ENCODE results near the gene ELMO1. TPM values are rescaled to one million over a fixed set of nuclear protein-coding genes. Genes with fewer than 3 reads are reported as not detected.

ELMO1 gene
- total RNA-seq, 2 donors from 2014 or later = 10.9 to 56.0 TPM

GRCh38 chr7:37234928-37235327 lies 213.7 kb downstream of the ELMO1 start:
- Histone ChIP-seq H3K27me3 (no peaks in the 10 kb centered on the region), H3K9me3 (no peaks in the 10 kb centered on the region), H3K4me1 (no peaks in the 10 kb centered on the region), H3K27ac (no peak overlapping the region), H3K36me3 (replicated peaks in 1 of 2; ENCODE audit: insufficient read depth in 1 of 2, low read depth in 2 of 2) (no peaks in the 10 kb centered on the region), H3K4me3 (no peak overlapping the region)
- no peak for ATAC-seq
- intact Hi-C loops (cut with DNase I) = no loop called here
- WGBS, 2 donors = 4 to 7% methylated on average over 1 of the region's 1 CpG
- peak in 1 of 4 donors; percentile 16 for DNase-seq
- TF ChIP-seq CTCF (IDR thresholded peaks at IDR 0.05) (peak; percentile 34 to 74 (median 64)), POLR2A (IDR thresholded peaks at IDR 0.05) (no peak)

GRCh38 chr7:37234334-37234733 lies 214.3 kb downstream of the ELMO1 start:
- Histone ChIP-seq H3K36me3 (replicated peaks in 1 of 2; ENCODE audit: insufficient read depth in 1 of 2, low read depth in 2 of 2) (no peaks in the 10 kb centered on the region), H3K27me3 (no peaks in the 10 kb centered on the region)

GRCh38 chr7:37231613-37232012 lies 217.1 kb downstream of the ELMO1 start:
- no peaks in the 10 kb centered on the region for H3K36me3 ChIP-seq (replicated peaks in 1 of 2; ENCODE audit: insufficient read depth in 1 of 2, low read depth in 2 of 2)
- no peaks in the 10 kb centered on the region for H3K9me3 ChIP-seq
- H3K4me1 ChIP-seq = no peaks in the 10 kb centered on the region
- H3K4me3 ChIP-seq = no peak overlapping the region
- DNase-seq (no peak), ATAC-seq (no peak)
- intact Hi-C loops (cut with DNase I) = no loop called here
- TF ChIP-seq CTCF (IDR thresholded peaks at IDR 0.05) (no peak), POLR2A (IDR thresholded peaks at IDR 0.05) (no peak)
- no peak overlapping the region for H3K27ac ChIP-seq
- H3K27me3 ChIP-seq = no peaks in the 10 kb centered on the region
- WGBS, 2 donors = 87 to 90% methylated on average over 6 of the region's 6 CpGs

More at GRCh38 chr7:37234334-37234733, 214.3 kb downstream of the ELMO1 start:
- TF ChIP-seq CTCF (IDR thresholded peaks at IDR 0.05) (no peak), POLR2A (IDR thresholded peaks at IDR 0.05) (no peak)
- no peak for ATAC-seq
- WGBS, 2 donors = 28 to 34% methylated on average over 3 of the region's 3 CpGs
- intact Hi-C loops (cut with DNase I) = no loop called here
- Histone ChIP-seq H3K4me1 (no peaks in the 10 kb centered on the region), H3K27ac (no peak overlapping the region), H3K4me3 (no peak overlapping the region), H3K9me3 (no peaks in the 10 kb centered on the region)
- DNase-seq = no peak

GRCh38 chr7:37230221-37230620 lies 218.4 kb downstream of the ELMO1 start:
- WGBS, 2 donors = 42 to 47% methylated on average over 4 of the region's 4 CpGs
- intact Hi-C loops (cut with DNase I) = no loop called here
- TF ChIP-seq POLR2A (IDR thresholded peaks at IDR 0.05) (no peak), CTCF (IDR thresholded peaks at IDR 0.05) (no peak)

GRCh38 chr7:37229381-37229780 lies 219.3 kb downstream of the ELMO1 start:
- TF ChIP-seq CTCF (IDR thresholded peaks at IDR 0.05) (no peak), POLR2A (IDR thresholded peaks at IDR 0.05) (no peak)
- Histone ChIP-seq H3K4me3 (no peak overlapping the region), H3K27me3 (no peaks in the 10 kb centered on the region), H3K36me3 (replicated peaks in 1 of 2; ENCODE audit: insufficient read depth in 1 of 2, low read depth in 2 of 2) (no peaks in the 10 kb centered on the region), H3K9me3 (no peaks in the 10 kb centered on the region), H3K27ac (no peak overlapping the region), H3K4me1 (no peaks in the 10 kb centered on the region)
- intact Hi-C loops (cut with DNase I) = no loop called here
- no peak for ATAC-seq
- WGBS, 2 donors = 20 to 30% methylated on average over 1 of the region's 1 CpG
- DNase-seq = no peak

More at GRCh38 chr7:37230221-37230620, 218.4 kb downstream of the ELMO1 start:
- no peaks in the 10 kb centered on the region for H3K4me1 ChIP-seq
- no peaks in the 10 kb centered on the region for H3K27me3 ChIP-seq
- no peak overlapping the region for H3K4me3 ChIP-seq
- DNase-seq = peak in 3 of 4 donors; percentile 19 to 47 (median 42)
- no peaks in the 10 kb centered on the region for H3K36me3 ChIP-seq (replicated peaks in 1 of 2; ENCODE audit: insufficient read depth in 1 of 2, low read depth in 2 of 2)
- H3K9me3 ChIP-seq = no peaks in the 10 kb centered on the region
- H3K27ac ChIP-seq = no peak overlapping the region
- peak; percentile 63 for ATAC-seq

Measured in body of pancreas (tissue), 4 donors.